GM10248 (cell line): ENCODE measurements around the gene SSRP1.
"Not testable (repeated sequence)": the region's sequence is repeated elsewhere in the genome, so short reads cannot be mapped to it uniquely, and the experiment has no call there.

ENCODE experiments used
- CTCF ChIA-PET: fragments of 300-600 bp; sonication (Branson Sonifier 250); formaldehyde crosslinking; extraction: SDS; loops from one replicate; lab custom pipeline; 2021; ENCODE audit warnings: antibody characterized with exemption; lab: Yijun Ruan, JAX
- POLR2A ChIA-PET: fragments of 350-650 bp; sonication (Branson Sonifier 250); formaldehyde crosslinking; extraction: SDS; loops from one replicate; lab custom pipeline; 2020; ENCODE audit warnings: antibody characterized with exemption; lab: Yijun Ruan, JAX
- DNase-seq: peaks from one replicate; pipeline ENCODE4 v3.0.0; 2012; ENCODE audit errors: extremely low spot score
- TF ChIP-seq, protein P1 (sequence below): IDR thresholded peaks from 2 replicates; pipeline ENCODE4 v1.5.1; 2012; ENCODE audit warnings: mild to moderate bottlenecking, low read depth; ENCODE audit errors: extremely low read depth, missing control alignments, control extremely low read depth

The SSRP1 gene

DNA sequence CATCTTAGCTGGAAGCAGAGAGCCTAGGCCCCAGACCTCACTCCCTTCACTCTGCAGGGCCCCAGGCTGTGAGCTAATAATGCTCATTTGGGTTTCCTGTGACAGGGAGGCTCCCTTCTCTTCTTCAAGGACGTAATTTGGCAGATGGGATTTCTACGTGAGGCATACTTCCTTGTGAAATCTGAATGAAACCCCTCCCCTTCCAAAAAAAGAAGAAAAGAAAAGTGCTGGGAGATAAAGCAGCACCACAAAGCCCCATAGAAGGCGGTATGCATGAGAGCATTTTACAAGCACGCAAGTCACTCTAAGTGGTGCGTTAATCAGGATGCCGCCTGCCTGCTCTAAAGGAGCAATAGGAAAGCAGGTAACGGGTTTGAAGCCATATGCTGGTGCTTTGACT is 8.1 kb upstream of the SSRP1 start:
- DNase-seq, result no peak
- TF ChIP-seq, protein P1, sequence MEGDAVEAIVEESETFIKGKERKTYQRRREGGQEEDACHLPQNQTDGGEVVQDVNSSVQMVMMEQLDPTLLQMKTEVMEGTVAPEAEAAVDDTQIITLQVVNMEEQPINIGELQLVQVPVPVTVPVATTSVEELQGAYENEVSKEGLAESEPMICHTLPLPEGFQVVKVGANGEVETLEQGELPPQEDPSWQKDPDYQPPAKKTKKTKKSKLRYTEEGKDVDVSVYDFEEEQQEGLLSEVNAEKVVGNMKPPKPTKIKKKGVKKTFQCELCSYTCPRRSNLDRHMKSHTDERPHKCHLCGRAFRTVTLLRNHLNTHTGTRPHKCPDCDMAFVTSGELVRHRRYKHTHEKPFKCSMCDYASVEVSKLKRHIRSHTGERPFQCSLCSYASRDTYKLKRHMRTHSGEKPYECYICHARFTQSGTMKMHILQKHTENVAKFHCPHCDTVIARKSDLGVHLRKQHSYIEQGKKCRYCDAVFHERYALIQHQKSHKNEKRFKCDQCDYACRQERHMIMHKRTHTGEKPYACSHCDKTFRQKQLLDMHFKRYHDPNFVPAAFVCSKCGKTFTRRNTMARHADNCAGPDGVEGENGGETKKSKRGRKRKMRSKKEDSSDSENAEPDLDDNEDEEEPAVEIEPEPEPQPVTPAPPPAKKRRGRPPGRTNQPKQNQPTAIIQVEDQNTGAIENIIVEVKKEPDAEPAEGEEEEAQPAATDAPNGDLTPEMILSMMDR, result no peak
- ChIA-PET CTCF (interaction anchor here (0.6 to 7.2 kb wide), 9 partner anchors 9 to 298 kb away, joined by 3 to 60 read pairs (median 3); partner anchors contain the start of gene PRG3), POLR2A (no interaction called here)

DNA sequence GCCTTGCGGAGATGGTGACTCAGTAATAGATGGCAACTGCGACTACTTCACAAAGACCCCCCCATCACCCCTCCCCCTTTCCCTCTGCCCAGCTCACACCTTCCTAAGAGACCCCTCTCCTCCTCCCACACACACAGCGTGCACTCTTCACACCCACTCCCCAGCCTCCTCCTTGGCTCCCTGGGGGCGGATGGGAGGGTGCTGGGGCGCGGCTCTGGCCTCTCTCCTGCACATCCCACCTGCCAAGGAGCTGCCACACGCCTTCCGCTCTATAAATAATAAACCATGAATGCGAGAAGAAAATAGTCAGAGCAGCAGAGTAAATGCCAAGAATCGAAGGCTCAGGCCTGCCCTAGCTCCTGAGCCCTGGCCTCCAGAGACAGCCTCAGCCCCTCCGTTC is 7.0 kb upstream of the SSRP1 start:
- ChIA-PET POLR2A (no interaction called here), CTCF (interaction anchor here (1.0 to 7.2 kb wide), 9 partner anchors 10 to 300 kb away, joined by 3 to 60 read pairs (median 3); partner anchors contain the start of gene PRG3)
- no peak for DNase-seq

DNA sequence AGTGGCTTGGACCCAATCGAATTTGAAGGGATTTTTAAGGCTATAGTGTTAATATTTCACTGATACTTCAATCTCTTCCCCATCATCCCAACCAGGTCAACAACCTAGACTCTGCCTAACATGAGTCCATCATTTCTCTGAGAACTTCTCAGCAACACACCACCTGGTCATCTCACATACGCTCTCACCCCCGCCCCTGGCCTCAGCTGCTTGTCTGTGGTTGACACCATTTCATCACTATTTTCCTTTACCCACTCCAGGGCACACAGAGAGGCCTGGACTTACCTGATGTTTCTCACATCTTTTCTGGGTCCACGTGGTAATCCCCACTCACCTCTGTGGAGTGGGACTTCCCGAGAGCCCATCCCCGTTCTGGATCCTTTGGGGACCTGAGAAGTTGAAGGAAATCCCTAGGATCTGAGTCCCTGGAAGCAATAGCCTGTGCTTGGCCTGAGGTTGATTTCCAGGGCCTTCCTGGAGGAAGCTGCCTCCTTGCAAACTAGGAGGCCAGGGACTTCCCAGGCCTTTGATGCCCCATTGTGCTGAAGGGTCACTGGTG is 5.6 kb upstream of the SSRP1 start:
- no peak for DNase-seq
- POLR2A ChIA-PET, result no interaction called here
- TF ChIP-seq, protein P1, result no peak
- CTCF ChIA-PET, result interaction anchor here (0.7 to 1.6 kb wide), 2 partner anchors 9 to 21 kb away, joined by 3 to 5 read pairs; no protein-coding TSS in a partner anchor

More for the DNA sequence above, 7.0 kb upstream of the SSRP1 start:
- TF ChIP-seq, protein P1, result no peak

- TF ChIP-seq, protein P1, result no peak
- DNase-seq, result no peak
- ChIA-PET POLR2A (no interaction called here), CTCF (interaction anchor here (1.0 to 2.4 kb wide), 6 partner anchors 9 to 153 kb away, joined by 3 to 8 read pairs (median 4); no protein-coding TSS in a partner anchor)
These were observed 4.4 kb upstream of the SSRP1 start for GRCh38 chr11:57340039-57340615.

GRCh38 chr11:57339328-57339727 is 3.6 kb upstream of the SSRP1 start:
- CTCF ChIA-PET, result interaction anchor here (1.0 to 2.4 kb wide), 7 partner anchors 14 to 154 kb away, joined by 3 to 8 read pairs (median 4); no protein-coding TSS in a partner anchor
- TF ChIP-seq, protein P1, result no peak
- DNase-seq, result no peak
- POLR2A ChIA-PET, result no interaction called here

DNA sequence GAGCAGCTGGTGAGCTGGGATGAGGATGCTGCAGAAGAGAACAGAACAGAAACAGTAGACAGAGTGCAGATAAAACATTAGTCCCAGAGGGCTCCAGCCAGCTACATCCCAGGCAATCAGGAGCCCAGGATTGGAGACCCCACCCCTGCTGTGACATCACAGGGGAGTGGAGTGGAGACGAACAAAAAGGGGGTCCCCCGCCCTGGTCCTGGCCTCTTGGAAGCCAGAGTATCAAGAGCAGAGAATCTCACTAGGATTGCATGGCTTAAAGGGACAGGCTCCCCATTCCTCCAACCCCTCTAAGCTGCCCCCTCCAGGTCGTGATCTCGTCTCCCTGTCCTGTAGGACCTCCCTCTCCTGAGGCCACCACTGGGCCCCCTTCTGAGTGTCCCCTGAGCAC is 2.5 kb upstream of the SSRP1 start, which contains the start of gene P2RX3:
P2RX3 (plus strand) TSS at position 211 of the 400 bp plus-strand sequence. CDS start 199 bp downstream, outside the sequence.
- TF ChIP-seq, protein P1, result no peak
- no peak for DNase-seq
- ChIA-PET POLR2A (no interaction called here), CTCF (interaction anchor here (1.0 to 3.7 kb wide), 10 partner anchors 8 to 306 kb away, joined by 3 to 28 read pairs (median 5); no protein-coding TSS in a partner anchor)

GRCh38 chr11:57336856-57337255 is 1.2 kb upstream of the SSRP1 start:
- DNase-seq, POLR2A ChIA-PET: not testable (repeated sequence)
- CTCF ChIA-PET, result interaction anchor here (1.0 to 3.7 kb wide), 8 partner anchors 9 to 191 kb away, joined by 3 to 28 read pairs (median 4); no protein-coding TSS in a partner anchor
